ENCODE results near the gene CDO1.

DNA sequence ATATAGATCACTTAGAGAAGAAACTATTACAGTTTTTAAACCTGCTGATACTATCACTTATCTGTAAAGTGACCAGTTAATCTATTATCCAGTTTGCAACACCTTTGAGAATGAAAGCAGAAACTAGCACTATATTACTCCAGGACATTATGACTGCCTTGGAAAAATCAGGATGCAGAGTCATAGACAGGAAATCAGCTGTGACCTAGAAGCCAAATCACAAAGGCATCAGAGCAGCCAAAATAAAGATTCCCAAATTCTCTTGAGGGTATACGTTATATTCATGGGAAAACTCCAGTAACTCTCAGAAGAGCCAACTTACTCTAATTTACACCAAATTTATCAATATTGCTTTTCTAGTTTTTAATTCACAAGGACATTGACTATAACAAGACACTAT is 49.9 kb downstream of the CDO1 start:
- TF ChIP-seq MAX (IDR thresholded peaks at IDR 0.05), result no peak
- TF ChIP-seq, protein P1, sequence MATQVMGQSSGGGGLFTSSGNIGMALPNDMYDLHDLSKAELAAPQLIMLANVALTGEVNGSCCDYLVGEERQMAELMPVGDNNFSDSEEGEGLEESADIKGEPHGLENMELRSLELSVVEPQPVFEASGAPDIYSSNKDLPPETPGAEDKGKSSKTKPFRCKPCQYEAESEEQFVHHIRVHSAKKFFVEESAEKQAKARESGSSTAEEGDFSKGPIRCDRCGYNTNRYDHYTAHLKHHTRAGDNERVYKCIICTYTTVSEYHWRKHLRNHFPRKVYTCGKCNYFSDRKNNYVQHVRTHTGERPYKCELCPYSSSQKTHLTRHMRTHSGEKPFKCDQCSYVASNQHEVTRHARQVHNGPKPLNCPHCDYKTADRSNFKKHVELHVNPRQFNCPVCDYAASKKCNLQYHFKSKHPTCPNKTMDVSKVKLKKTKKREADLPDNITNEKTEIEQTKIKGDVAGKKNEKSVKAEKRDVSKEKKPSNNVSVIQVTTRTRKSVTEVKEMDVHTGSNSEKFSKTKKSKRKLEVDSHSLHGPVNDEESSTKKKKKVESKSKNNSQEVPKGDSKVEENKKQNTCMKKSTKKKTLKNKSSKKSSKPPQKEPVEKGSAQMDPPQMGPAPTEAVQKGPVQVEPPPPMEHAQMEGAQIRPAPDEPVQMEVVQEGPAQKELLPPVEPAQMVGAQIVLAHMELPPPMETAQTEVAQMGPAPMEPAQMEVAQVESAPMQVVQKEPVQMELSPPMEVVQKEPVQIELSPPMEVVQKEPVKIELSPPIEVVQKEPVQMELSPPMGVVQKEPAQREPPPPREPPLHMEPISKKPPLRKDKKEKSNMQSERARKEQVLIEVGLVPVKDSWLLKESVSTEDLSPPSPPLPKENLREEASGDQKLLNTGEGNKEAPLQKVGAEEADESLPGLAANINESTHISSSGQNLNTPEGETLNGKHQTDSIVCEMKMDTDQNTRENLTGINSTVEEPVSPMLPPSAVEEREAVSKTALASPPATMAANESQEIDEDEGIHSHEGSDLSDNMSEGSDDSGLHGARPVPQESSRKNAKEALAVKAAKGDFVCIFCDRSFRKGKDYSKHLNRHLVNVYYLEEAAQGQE (IDR thresholded peaks at IDR 0.05; ENCODE audit: low read depth), result no peak

All from Ishikawa (cell line).